Fibroblast of the aortic adventitia (primary cell): ENCODE data around the gene CEP112. TPM values are rescaled to one million over a fixed set of nuclear protein-coding genes. Genes with fewer than 3 reads are reported as not detected.

ENCODE experiments used
- DNase-seq: peaks from one replicate; pipeline ENCODE4 v3.0.0-alpha.2; 2010; ENCODE audit warnings: low read depth
- H3K4me3 ChIP-seq: 2 replicates; pipeline ENCODE4 v1.5.1; 2011; ENCODE audit warnings: low read depth, mild to moderate bottlenecking, control low read depth, low read length, moderate library complexity
- total RNA-seq: library from RNA; depleted of rRNA; stranded (reverse); fragments of >200 nt; gene quantifications from 2 replicates; pipeline ENCODE4 v1.2.3, GENCODE V29; 2012; ENCODE audit warnings: low replicate concordance
- TF ChIP-seq, protein P1 (sequence below): IDR thresholded peaks from 2 replicates; pipeline ENCODE4 v1.5.1; 2011; ENCODE audit warnings: mild to moderate bottlenecking, low read length, control low read depth, inconsistent platforms; ENCODE audit not compliant: insufficient read depth

The CEP112 gene
- total RNA-seq, 1 donor: 7.2 TPM

- H3K4me3 ChIP-seq: no peak overlapping the region
- DNase-seq: no peak
- TF ChIP-seq, protein P1, sequence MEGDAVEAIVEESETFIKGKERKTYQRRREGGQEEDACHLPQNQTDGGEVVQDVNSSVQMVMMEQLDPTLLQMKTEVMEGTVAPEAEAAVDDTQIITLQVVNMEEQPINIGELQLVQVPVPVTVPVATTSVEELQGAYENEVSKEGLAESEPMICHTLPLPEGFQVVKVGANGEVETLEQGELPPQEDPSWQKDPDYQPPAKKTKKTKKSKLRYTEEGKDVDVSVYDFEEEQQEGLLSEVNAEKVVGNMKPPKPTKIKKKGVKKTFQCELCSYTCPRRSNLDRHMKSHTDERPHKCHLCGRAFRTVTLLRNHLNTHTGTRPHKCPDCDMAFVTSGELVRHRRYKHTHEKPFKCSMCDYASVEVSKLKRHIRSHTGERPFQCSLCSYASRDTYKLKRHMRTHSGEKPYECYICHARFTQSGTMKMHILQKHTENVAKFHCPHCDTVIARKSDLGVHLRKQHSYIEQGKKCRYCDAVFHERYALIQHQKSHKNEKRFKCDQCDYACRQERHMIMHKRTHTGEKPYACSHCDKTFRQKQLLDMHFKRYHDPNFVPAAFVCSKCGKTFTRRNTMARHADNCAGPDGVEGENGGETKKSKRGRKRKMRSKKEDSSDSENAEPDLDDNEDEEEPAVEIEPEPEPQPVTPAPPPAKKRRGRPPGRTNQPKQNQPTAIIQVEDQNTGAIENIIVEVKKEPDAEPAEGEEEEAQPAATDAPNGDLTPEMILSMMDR: no peak
Observed at GRCh38 chr17:66230922-66231591, 39.1 kb upstream of the CEP112 start.

- TF ChIP-seq, protein P1: no peak
- no peak overlapping the region for H3K4me3 ChIP-seq
- DNase-seq: no peak
Observed at GRCh38 chr17:66229783-66230538, 38.0 kb upstream of the CEP112 start.

- TF ChIP-seq, protein P1: no peak
- no peak within 1 kb of the TSS for H3K4me3 ChIP-seq
- no peak for DNase-seq
Observed at GRCh38 chr17:66228887-66229782, 37.2 kb upstream of the CEP112 start, which contains the start of gene APOH. APOH (minus strand) TSS chr17:66229415; CDS start chr17:66229379, 36 bp downstream.

GRCh38 chr17:66227212-66228045, 35.5 kb upstream of the CEP112 start:
- H3K4me3 ChIP-seq: no peak overlapping the region
- TF ChIP-seq, protein P1: no peak

DNA sequence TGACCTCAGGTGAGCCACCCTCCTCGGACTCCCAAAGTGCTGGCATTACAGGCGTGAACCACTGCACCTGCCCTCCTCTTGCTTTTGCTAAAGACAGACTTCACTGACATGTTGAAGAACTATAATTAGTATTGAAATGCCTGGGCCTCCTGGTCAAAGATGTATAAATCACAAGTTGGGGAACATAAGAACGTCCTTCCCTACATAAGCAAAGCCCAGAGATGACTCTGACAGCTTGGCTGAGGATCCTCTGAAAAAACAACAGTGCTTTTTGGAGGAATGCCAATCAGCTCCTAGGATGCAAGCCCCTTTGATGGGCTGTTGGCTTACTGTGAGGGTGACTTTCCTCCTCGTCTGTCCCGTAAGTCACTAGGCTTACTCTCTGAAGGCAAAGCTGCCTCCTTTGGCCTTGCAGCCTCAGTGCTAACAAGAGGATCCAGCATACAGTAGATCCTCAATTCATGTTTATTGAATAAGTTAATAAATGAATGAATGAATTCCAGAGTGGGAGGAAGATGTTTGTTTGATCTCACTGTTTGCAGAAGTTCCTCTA, 30.9 kb upstream of the CEP112 start:
- no peak for DNase-seq
- H3K4me3 ChIP-seq: no peak overlapping the region
- TF ChIP-seq, protein P1: no peak

More at GRCh38 chr17:66227212-66228045, 35.5 kb upstream of the CEP112 start:
- no peak for DNase-seq
